OCI-LY3 (cell line): ENCODE data around the gene NLRP4.

Experiments used
- H2AFZ ChIP-seq: fragments of 200-600, 300-600 bp; shearing (Covaris generic); 2 replicates; pipeline ENCODE4 v1.6.0; 2014; ENCODE audit warnings: antibody characterized with exemption, low read depth, low read length
- H3K27ac ChIP-seq: fragments of 200-600, 300-600 bp; sonication (generic); 2 replicates; pipeline ENCODE4 v1.5.1; 2014; ENCODE audit warnings: mild to moderate bottlenecking, low read length, moderate library complexity, mixed read lengths
- H3K27me3 ChIP-seq: fragments of 200-600, 300-600 bp; sonication (generic); 2 replicates; pipeline ENCODE4 v1.6.1; 2014; ENCODE audit warnings: low read depth, low read length, mixed read lengths
- H3K36me3 ChIP-seq: fragments of 200-600, 300-600 bp; sonication (generic); replicated peaks from 2 replicates; pipeline ENCODE3; 2014; ENCODE audit warnings: low read depth, low read length, mixed read lengths
- H3K4me1 ChIP-seq: fragments of 300-600, 200-600 bp; sonication (generic); 2 replicates; pipeline ENCODE4 v1.6.1; 2014; ENCODE audit warnings: low read length, mixed read lengths
- H3K4me2 ChIP-seq: fragments of 200-600, 300-600 bp; sonication (generic); 2 replicates; pipeline ENCODE4 v1.6.1; 2014; ENCODE audit warnings: low read length, mixed read lengths
- H3K4me3 ChIP-seq: fragments of 300-600, 200-600 bp; sonication (generic); 2 replicates; pipeline ENCODE4 v1.5.1; 2014; ENCODE audit warnings: antibody characterized with exemption, mild to moderate bottlenecking, low read length, moderate library complexity
- H3K79me2 ChIP-seq: fragments of 300-600, 200-600 bp; shearing (Covaris generic); 2 replicates; pipeline ENCODE4 v1.6.1; 2014; ENCODE audit warnings: mild to moderate bottlenecking, low read length, mixed read lengths
- H3K9ac ChIP-seq: fragments of 300-600, 200-600 bp; shearing (Covaris generic); 2 replicates; pipeline ENCODE4 v1.6.0; 2014; ENCODE audit warnings: mild to moderate bottlenecking, low read length, moderate library complexity
- H3K9me3 ChIP-seq: fragments of 200-600, 300-600 bp; shearing (Covaris generic); 2 replicates; pipeline ENCODE4 v1.6.1; 2014; ENCODE audit warnings: low read length, mixed read lengths; ENCODE audit not compliant: insufficient read depth
- H4K20me1 ChIP-seq: fragments of 200-600, 300-600 bp; sonication (generic); 2 replicates; pipeline ENCODE4 v1.6.1; 2016; ENCODE audit warnings: low read length, mixed read lengths; ENCODE audit not compliant: insufficient read depth
- CTCF ChIP-seq: fragments of 200-600, 300-600 bp; sonication (generic); IDR thresholded peaks from 2 replicates; pipeline ENCODE4 v1.5.1; 2014; ENCODE audit warnings: antibody characterized with exemption, low read length, low read depth
- EZH2phosphoT487 ChIP-seq: fragments of 200-600 bp; shearing (Covaris generic); IDR thresholded peaks from 2 replicates; pipeline ENCODE4 v1.6.1; 2018; ENCODE audit warnings: antibody characterized with exemption, mixed run types, low read depth

The NLRP4 gene

DNA sequence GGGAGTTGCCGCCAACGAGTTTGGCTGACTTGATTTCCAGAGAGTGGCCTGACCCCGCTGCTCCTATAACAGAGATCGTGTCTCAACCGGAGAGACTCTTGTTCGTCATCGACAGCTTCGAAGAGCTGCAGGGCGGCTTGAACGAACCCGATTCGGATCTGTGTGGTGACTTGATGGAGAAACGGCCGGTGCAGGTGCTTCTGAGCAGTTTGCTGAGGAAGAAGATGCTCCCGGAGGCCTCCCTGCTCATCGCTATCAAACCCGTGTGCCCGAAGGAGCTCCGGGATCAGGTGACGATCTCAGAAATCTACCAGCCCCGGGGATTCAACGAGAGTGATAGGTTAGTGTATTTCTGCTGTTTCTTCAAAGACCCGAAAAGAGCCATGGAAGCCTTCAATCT is 21.6 kb downstream of the NLRP4 start:
- Histone ChIP-seq H3K9me3 (no peaks in the 10 kb centered on the region), H3K79me2 (no peaks in the 10 kb centered on the region), H3K36me3 (no peaks in the 10 kb centered on the region), H3K4me1 (peaks cover 33% of the 10 kb centered on the region), H3K9ac (no peak overlapping the region), H3K4me2 (peak overlapping the region; percentile 25; the same call in 1 of the 2 replicates), H3K4me3 (no peak overlapping the region), H3K27me3 (no peaks in the 10 kb centered on the region), H3K27ac (no peak overlapping the region), H2AFZ (no peak overlapping the region), H4K20me1 (no peaks in the 10 kb centered on the region)
- TF ChIP-seq EZH2phosphoT487 (no peak), CTCF (no peak)

- H3K27ac ChIP-seq, result no peak overlapping the region
- H2AFZ ChIP-seq, result no peak overlapping the region
- H3K4me1 ChIP-seq, result peaks cover 33% of the 10 kb centered on the region
- no peaks in the 10 kb centered on the region for H3K79me2 ChIP-seq
- TF ChIP-seq CTCF, result no peak
- no peak for TF ChIP-seq EZH2phosphoT487
- no peaks in the 10 kb centered on the region for H4K20me1 ChIP-seq
- H3K9me3 ChIP-seq, result no peaks in the 10 kb centered on the region
- no peaks in the 10 kb centered on the region for H3K36me3 ChIP-seq
- H3K4me2 ChIP-seq, result no peak overlapping the region
- H3K27me3 ChIP-seq, result no peaks in the 10 kb centered on the region
- no peak overlapping the region for H3K9ac ChIP-seq
- no peak overlapping the region for H3K4me3 ChIP-seq
Observed at GRCh38 chr19:55858401-55858800, 22.1 kb downstream of the NLRP4 start.

DNA sequence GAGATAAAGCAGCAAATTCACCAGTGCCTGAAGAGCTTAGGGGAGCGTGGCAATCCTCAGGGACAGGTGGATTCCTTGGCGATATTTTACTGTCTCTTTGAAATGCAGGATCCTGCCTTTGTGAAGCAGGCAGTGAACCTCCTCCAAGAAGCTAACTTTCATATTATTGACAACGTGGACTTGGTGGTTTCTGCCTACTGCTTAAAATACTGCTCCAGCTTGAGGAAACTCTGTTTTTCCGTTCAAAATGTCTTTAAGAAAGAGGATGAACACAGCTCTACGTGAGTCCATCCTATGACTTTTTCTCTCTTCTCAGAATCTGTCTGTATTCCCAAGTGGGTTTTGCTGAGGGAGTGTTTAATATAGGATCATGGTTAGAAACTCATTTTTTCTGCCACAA is 22.6 kb downstream of the NLRP4 start:
- no peaks in the 10 kb centered on the region for H4K20me1 ChIP-seq
- H3K27me3 ChIP-seq, result no peaks in the 10 kb centered on the region
- no peaks in the 10 kb centered on the region for H3K79me2 ChIP-seq
- H3K9ac ChIP-seq, result no peak overlapping the region
- H3K27ac ChIP-seq, result no peak overlapping the region
- no peaks in the 10 kb centered on the region for H3K9me3 ChIP-seq
- no peak overlapping the region for H2AFZ ChIP-seq
- H3K36me3 ChIP-seq, result no peaks in the 10 kb centered on the region
- no peak overlapping the region for H3K4me2 ChIP-seq
- H3K4me1 ChIP-seq, result peaks cover 33% of the 10 kb centered on the region
- no peak for TF ChIP-seq CTCF
- no peak for TF ChIP-seq EZH2phosphoT487
- H3K4me3 ChIP-seq, result no peak overlapping the region

- Histone ChIP-seq H3K4me1 (no peaks in the 10 kb centered on the region), H3K27ac (no peak overlapping the region), H3K27me3 (no peaks in the 10 kb centered on the region), H3K9me3 (no peaks in the 10 kb centered on the region), H3K4me2 (no peak overlapping the region), H3K4me3 (no peak overlapping the region), H3K9ac (no peak overlapping the region), H3K36me3 (no peaks in the 10 kb centered on the region), H3K79me2 (no peaks in the 10 kb centered on the region), H2AFZ (no peak overlapping the region), H4K20me1 (no peaks in the 10 kb centered on the region)
- no peak for TF ChIP-seq EZH2phosphoT487
- no peak for TF ChIP-seq CTCF
Observed at GRCh38 chr19:55866521-55866920, 30.2 kb downstream of the NLRP4 start.
